HG02678 (cell line): ENCODE results near the gene TAPT1.
"Not testable (repeated sequence)": the region's sequence is repeated elsewhere in the genome, so short reads cannot be mapped to it uniquely, and the experiment has no call there.

Experiments used
- ATAC-seq: cut with Tn5 transposase; IDR thresholded peaks from one replicate; pipeline ENCODE4 v1.9.1; 2021; ENCODE audit warnings: mild to moderate bottlenecking, moderate library complexity; ENCODE audit not compliant: unreplicated experiment

The TAPT1 gene

GRCh38 chr4:16218950-16219349 is 7.3 kb downstream of the TAPT1 start:
- no peak for ATAC-seq

DNA sequence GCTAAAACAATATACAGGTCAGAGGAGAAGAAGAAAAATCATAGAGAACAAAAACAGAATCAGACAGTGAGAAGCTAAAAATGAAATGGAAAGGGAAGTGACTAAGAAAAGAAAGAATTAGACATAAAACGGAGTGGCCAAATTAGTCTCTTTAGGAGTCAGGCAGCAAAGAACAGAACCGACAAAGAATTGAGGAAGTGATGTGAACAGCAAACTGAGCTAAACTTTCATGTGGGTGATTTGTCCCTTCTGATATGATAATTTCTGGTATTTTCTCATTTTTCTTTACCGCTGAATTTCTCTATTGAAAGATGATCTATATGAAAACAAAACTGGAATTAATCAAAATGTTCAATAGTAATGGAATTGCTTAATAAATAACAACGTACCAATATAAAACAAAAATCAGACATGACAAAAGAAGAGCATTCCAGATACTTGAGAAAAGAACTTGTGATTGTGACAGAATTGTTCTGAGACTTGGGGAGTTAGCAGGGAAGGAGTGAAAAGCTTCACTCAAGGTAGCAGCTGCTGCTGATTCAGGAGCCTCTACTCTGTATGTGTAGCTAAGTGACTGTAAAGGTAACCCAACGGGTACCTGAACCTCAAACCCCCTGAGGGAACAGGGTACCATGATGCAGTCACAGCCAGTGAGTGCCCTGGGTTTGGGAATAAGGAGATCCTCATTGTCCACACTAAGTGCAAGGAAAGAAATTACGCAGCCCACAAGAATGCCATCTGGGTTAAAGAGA is 8.8 kb downstream of the TAPT1 start:
- ATAC-seq: peak; percentile 81

- ATAC-seq: no peak
Observed at GRCh38 chr4:16213121-16213520, 13.2 kb downstream of the TAPT1 start.

DNA sequence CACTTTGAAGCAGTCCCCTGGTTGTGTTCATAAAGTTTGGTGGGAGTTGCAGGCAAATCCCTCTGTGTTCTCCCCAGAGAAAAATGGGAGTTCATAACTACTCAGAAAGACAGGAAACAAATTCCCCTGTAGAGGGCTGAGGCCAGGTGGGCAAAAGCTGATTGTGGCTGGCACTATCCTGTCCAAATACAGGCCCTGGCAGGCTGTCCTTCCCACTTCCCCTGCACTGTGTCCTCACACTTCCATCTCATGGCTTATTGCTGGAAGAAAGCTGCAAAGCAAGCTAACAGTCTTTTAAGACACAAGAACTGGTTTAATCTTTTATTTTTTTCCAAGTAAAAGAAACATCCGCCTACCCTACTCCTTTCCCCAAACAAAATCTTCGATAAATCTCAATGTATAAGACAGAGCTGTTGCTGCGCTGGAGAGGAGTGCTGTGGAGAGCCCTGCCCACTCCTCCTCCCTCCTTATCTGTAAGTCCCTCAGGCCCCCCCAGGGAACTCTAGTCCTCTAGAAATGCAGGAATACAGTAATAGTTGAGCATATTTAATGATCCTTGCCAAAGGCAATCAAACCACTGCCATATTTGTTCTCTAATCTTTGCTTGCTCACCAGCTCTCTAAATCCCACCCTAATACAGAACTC is 14.0 kb downstream of the TAPT1 start:
- no peak for ATAC-seq

GRCh38 chr4:16207409-16207808 is 18.9 kb downstream of the TAPT1 start:
- no peak for ATAC-seq

- no peak for ATAC-seq
Observed at GRCh38 chr4:16206848-16207247, 19.4 kb downstream of the TAPT1 start.

DNA sequence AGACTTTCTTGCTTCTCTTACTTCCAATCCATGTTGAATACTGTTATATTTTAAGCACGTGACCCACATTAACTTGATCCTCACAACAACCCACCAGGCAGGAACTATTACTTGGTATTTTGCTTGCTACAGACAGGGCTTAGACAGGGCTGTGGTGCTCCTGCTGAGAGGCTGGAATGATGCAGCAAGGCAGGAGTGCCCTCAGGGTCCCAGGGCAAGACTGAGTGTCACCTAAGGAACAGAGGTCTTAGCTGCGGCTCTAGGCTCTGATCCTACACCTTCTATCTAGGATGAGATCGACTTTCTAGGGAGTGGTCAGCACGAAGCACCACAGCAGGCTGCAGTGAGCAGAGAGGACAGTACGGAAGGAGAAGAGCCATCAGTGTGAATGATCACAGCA is 20.0 kb downstream of the TAPT1 start:
- ATAC-seq: no peak

- peak; percentile 83 for ATAC-seq
Observed at GRCh38 chr4:16205298-16206164, 20.7 kb downstream of the TAPT1 start.

DNA sequence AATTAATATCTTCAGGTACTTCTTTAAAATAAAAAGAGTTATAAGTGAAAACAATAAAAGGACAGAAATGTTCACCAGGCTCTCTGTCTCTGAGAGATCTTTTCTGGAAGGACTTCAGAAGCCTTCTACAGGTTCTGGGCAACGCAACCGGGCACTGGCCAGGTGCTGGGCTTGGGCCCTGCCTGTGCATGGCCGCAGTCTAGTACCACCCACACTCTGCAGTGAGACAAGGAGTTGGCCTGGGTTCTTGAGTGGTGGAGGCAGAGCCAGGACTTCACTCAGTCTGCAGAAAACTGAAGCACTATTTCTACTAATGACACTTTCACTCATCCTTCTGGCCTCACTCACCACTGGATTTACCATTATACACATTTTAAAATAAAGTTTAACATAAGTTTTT is 21.8 kb downstream of the TAPT1 start:
- ATAC-seq: no peak

DNA sequence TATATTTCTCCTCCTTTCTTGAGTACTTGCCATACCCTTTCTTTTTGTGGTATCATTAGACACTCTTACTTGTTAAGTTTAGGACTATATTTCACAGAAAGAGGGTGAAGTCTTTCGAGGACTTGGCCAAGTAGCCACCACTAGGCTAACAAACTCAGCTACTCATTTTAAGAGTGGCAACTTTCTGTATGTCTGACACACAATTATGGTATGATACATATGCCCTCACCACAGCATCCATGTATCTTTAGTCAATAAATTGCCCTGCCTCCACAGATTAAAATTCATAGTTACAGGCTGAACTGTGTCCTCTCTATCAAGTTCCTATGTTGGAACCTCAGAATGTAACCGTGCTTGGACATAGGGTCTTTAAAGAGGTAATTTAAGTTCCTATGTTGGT is 23.2 kb downstream of the TAPT1 start:
- no peak for ATAC-seq

DNA sequence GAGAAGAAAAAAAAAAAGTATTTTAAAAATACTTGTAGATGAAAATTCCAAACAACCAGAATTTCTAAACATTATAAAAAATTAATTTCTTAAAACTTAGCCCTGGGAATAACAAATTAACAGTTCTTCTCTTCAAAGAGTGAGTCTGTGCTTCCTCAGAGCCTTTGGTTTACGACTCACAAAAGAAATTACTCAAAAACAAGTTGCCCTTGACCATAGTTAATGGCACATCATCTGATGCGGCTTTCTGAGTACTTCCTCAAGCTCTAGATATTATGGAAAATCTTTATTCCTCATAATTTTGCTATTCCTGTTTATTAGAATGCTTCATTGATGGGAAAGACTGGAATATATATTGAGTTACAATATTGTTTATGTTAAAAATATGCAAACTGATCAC is 23.7 kb downstream of the TAPT1 start:
- ATAC-seq: no peak

DNA sequence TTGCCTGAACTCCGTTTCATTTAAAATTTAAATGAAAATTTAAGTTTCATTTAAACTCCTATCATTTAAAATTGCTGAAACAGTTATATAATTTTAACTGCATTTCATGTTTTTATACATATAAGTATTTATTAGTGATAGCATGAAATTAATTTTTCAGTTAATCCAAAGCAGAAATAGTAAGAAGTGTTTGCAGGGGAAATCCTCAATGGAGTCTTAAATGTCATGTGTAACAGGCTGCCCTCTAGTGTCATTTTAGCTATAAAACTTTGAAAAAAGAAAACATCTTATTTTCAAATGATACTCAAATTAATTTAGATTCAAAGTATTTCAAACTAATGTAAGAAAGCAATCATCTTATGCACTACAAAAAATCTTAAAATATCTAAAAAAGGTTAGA is 27.2 kb downstream of the TAPT1 start:
- no peak for ATAC-seq

DNA sequence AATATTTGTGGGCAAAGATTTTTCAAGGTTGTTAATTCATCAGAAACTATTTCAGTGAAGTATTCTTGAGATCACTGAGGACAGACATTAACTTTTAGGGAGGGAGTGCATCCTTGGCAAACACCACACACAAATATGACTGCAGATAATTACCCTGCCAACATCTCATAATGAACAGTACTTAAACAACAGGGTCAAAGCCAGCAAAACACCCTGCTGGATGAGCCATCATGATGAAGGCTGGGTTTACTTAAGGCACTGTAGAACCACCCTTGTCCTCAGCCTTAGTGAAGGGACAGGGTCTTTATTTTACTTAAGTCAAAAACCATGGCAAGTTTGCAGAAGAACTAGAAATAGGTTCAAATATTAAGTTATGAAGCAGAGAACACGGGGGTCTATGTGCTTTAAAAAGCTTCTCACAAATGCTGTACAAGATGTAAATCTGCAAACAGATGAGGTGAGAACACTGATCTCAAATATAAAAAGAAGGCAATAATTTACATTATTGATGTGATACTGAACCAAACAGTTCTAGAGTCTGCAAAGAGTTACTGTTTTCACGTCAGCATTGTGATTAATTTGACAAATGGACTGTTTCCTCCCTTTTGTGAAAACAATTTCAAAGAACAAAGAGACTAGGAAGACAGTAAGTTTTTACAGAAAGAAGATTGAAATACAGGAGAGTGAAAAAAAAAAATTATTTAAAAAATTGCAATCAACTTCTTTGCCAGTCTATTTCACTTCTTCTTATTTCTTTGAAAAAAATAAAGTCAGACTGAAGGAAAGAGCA is 28.2 kb downstream of the TAPT1 start:
- ATAC-seq: no peak

- ATAC-seq: peak; percentile 58
Observed at GRCh38 chr4:16196482-16197393, 29.5 kb downstream of the TAPT1 start.

- no peak for ATAC-seq
Observed at GRCh38 chr4:16195209-16195608, 31.1 kb downstream of the TAPT1 start.

GRCh38 chr4:16194798-16195197 is 31.5 kb downstream of the TAPT1 start:
- ATAC-seq: not testable (repeated sequence)

- no peak for ATAC-seq
Observed at GRCh38 chr4:16194214-16194613, 32.1 kb downstream of the TAPT1 start.

GRCh38 chr4:16192631-16193518 is 33.4 kb downstream of the TAPT1 start:
- no peak for ATAC-seq

GRCh38 chr4:16192057-16192456 is 34.2 kb downstream of the TAPT1 start:
- no peak for ATAC-seq
